Prostate gland (tissue), 2 donors: ENCODE results near the gene ILRUN.

Source experiments
- POLR2A ChIP-seq: fragments of 450-650 bp; IDR thresholded peaks from one replicate; pipeline ENCODE4 v1.6.1; 2016; ENCODE audit warnings: antibody characterized with exemption, mild to moderate bottlenecking
- POLR2AphosphoS5 ChIP-seq: sonication (generic); formaldehyde crosslinking; IDR thresholded peaks from one replicate; pipeline ENCODE4 v1.6.1; 2017; ENCODE audit warnings: antibody characterized with exemption
- TF ChIP-seq, protein P1 (sequence below), 4 experiments: fragments of 200-600 bp in 2 of 4; fragments of 450-650 bp in 2 of 4; sonication (generic) in 2 of 4; IDR thresholded peaks; 1 replicate in 3 of 4; 2 replicates in 1 of 4; pipeline ENCODE4 v1.5.1; 2016 to 2019; ENCODE audit warnings: antibody characterized with exemption in 4 of 4, mild to moderate bottlenecking in 2 of 4, moderate library complexity in 2 of 4

- TF ChIP-seq POLR2A (no peak), POLR2AphosphoS5 (peak; percentile 70)
- TF ChIP-seq, protein P1, sequence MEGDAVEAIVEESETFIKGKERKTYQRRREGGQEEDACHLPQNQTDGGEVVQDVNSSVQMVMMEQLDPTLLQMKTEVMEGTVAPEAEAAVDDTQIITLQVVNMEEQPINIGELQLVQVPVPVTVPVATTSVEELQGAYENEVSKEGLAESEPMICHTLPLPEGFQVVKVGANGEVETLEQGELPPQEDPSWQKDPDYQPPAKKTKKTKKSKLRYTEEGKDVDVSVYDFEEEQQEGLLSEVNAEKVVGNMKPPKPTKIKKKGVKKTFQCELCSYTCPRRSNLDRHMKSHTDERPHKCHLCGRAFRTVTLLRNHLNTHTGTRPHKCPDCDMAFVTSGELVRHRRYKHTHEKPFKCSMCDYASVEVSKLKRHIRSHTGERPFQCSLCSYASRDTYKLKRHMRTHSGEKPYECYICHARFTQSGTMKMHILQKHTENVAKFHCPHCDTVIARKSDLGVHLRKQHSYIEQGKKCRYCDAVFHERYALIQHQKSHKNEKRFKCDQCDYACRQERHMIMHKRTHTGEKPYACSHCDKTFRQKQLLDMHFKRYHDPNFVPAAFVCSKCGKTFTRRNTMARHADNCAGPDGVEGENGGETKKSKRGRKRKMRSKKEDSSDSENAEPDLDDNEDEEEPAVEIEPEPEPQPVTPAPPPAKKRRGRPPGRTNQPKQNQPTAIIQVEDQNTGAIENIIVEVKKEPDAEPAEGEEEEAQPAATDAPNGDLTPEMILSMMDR (IDR thresholded peaks at IDR 0.05), result no peak
Measured at GRCh38 chr6:34650823-34651222, 45.7 kb downstream of the ILRUN start.
